IPS-NIHi11 (cell line): Measurements from ENCODE around the gene PMF1.

Experiments used
- DNase-seq: peaks from one replicate; pipeline ENCODE4 v3.0.0; 2012; ENCODE audit warnings: mixed read lengths, low spot score

PMF1 gene

GRCh38 chr1:156268336-156268735, 55.5 kb downstream of the PMF1 start:
- DNase-seq = no peak

- DNase-seq = no peak
Measured at GRCh38 chr1:156270314-156270713, 57.5 kb downstream of the PMF1 start.

- DNase-seq = no peak
Measured at GRCh38 chr1:156276532-156276931, 63.7 kb downstream of the PMF1 start.

GRCh38 chr1:156276966-156277381, 64.2 kb downstream of the PMF1 start:
- no peak for DNase-seq

- no peak for DNase-seq
Measured at GRCh38 chr1:156279837-156280236, 67.0 kb downstream of the PMF1 start.

- no peak for DNase-seq
Measured at GRCh38 chr1:156281281-156281680, 68.5 kb downstream of the PMF1 start.

GRCh38 chr1:156281693-156282478, 69.1 kb downstream of the PMF1 start:
- DNase-seq = no peak

GRCh38 chr1:156282479-156283222, 69.8 kb downstream of the PMF1 start, which contains the start of gene SMG5:
SMG5 (minus strand) TSS chr1:156282825; CDS start chr1:156282680, 145 bp downstream.
- peak; percentile 94 for DNase-seq

- DNase-seq = no peak
Measured at GRCh38 chr1:156283521-156283920, 70.7 kb downstream of the PMF1 start.

- DNase-seq = no peak
Measured at GRCh38 chr1:156284112-156284511, 71.3 kb downstream of the PMF1 start, which contains the start of gene TMEM79. TMEM79 (plus strand) TSS chr1:156284325; CDS start chr1:156285227, 902 bp downstream.

GRCh38 chr1:156284757-156285156, 72.0 kb downstream of the PMF1 start:
- no peak for DNase-seq

GRCh38 chr1:156285437-156285836, 72.6 kb downstream of the PMF1 start:
- no peak for DNase-seq

- DNase-seq = no peak
Measured at GRCh38 chr1:156286061-156286460, 73.3 kb downstream of the PMF1 start.
